Dedifferentiated amniotic fluid mesenchymal stem cell (primary cell): Measurements from ENCODE around the gene CDK6.

Source experiments
- DNase-seq: peaks from one replicate; pipeline ENCODE4 v3.0.0-alpha.2; 2016; ENCODE audit errors: extremely low spot score

Gene CDK6

DNA sequence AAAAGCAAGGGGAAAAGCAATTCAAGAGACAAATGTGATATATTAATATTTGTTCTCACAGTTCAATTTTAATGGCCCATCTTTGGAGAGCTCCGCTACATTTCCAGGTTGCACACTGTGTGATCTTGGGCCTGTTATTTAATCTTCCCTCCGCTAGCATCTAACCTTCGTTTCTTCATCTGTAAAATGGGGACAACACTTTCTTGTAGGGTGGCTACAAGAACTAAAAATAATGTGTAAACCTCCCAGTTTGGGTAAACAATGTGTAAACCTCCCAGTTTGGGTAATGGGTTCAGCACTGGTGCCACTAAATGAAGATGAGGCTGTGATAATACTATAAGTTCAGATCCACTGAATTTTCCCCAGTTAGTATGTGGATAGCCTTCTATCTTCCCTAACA, 99.5 kb downstream of the CDK6 start:
- no peak for DNase-seq

DNA sequence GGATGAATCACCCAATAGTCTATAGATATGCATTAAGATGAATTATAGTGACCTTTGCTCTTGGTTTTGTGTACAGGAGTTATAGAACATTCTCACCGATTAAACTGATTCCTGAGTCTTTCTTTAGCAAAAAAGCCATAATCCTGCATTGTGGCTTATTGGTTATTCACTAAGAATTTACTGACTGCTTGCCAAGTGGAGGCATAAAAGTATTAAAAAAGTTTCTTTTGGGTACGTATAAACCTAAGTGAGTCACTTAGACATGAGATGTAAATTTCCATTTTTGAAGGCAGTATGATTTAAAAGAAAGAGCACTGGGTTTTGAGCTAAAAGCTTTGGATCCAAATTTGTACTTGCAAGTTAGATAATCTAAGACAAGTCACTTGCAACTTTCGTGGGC, 100.7 kb downstream of the CDK6 start:
- DNase-seq: peak; percentile 68

DNA sequence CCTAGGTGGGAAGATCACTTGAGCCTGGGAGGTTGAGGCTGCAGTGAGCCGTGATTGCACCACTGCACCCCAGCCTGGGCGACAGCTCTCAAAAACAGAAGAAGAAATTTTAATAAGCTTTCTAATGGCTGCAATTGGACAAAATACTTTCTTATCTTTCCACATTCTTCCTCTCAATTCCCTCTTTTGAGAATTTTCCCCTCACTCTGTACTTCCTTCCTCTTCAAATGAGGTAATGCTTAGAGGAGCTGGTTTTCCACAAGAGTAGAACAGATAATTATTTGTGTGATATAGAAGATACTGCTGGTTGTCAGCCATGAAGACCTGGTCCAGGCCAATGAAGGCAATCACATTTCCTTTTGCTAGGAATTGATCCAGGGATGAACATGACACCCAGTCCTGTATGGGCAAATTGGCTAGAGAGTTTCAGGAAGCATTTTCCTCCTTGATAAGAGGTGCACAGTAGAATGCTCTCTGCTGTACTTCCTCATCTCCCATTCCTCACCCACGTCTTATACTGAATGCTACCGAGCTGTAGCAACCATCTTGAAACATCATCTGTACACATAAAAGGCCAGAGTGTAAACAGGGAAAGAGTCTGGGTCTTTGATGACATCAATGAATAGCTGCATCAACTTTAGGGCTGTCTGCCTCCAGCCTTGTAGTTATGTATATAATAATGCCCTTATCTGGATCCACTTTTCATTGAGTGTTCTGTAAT, 103.9 kb downstream of the CDK6 start:
- no peak for DNase-seq

DNA sequence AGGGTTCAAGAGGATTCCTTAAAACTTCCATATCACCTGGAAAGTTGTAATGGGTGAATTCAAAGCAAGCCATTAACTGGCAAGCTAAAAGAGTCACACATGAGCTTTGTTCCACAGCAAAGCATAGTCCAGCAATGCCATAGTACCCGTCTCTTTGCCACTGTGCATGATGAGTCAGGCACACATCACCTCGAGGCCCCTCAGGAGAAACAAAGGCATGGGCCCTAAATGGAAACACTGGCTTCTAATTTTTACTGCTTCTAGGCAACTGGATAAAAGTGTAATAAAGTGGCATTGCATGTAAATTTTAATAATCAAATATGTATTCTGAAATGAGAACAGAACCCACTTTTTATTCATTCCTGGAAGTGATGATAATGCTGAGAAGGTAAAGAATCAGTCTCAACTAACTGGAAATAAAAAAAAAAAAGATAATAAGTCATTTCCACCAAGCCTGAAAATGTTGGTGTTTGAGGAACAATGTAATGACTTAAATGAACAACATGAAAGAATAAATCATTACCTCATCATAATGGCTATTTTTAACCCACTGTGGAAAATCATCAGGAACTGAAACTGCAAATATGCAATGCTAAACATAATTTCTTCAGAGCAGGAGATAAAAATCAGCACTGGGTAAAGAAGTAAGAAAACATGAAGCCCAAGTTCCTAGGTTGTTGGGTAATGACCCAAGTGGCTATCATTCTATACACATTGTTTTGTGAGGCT, 104.9 kb downstream of the CDK6 start:
- no peak for DNase-seq

DNA sequence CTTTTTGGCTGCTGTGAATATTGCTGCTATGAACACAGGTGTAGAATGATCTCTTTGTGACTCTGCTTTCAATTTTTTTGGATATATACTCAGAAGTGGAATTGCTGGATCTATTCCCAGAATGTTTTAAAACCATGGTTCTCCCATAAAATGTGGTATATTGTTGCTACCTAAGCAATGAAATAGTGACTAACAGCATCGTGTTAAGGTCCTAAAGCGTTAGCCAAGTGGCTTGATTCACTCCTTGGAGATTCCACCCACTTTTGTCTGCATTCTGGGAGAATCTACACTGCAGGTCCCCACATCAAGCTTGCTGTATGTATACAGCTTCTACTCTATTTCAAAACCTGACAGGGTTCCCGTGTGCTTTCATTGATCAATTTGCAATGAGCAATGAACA, 105.6 kb downstream of the CDK6 start:
- DNase-seq: no peak

DNA sequence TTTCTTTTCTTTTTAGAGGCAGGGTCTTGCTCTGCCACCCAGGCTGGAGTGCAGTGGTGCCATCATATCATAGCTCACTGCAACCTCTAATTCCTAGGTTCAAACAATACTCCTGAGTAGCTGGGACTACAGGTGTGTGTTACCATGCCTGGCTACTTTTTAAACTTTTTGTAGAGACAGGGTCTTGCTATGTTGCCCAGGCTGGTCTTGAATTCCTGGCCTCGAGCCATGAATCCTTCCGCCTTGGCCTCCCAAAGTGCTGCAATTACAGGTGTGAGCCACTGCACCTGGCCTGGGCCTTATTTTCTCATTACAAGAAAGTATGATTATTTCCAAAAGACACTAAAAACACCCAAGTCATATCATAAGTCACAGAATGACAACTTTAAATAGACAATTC, 106.6 kb downstream of the CDK6 start:
- DNase-seq: no peak

DNA sequence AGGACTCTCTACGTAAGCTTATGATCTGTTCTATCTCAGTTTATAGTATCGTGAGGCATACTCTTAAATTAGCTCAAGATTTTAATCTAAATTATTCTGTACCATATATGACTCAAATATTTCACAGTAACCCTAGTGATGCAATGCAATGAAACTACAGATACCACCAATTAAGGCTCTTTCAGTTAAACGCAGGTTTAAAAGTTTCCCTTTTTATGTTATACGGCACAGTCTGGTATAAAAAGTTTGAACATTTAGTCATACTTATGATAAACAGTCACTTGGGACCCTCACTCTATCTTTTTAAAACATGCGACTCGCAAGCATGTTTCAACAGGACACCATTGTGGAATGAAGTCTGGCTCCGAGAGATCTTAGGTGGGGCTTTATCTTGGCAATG, 107.2 kb downstream of the CDK6 start:
- DNase-seq: no peak

DNA sequence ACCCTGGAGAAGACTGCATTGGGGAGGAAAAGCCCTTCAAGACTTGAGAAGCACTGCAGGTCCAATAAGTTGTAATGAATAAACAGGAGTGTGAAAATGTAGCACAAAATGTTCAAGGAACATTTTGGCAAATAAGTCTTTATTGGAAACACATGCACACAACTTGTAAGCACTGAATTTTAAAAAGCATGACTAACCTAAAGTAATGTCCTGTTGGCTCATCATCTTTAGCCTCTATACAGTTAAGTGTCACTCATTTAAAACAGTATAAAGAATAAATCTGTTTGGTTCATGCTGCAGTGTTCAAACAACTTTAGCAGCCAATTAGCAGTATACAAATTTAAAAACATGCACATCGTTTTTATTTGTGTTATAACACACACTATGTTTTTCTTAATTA, 108.6 kb downstream of the CDK6 start:
- DNase-seq: no peak

DNA sequence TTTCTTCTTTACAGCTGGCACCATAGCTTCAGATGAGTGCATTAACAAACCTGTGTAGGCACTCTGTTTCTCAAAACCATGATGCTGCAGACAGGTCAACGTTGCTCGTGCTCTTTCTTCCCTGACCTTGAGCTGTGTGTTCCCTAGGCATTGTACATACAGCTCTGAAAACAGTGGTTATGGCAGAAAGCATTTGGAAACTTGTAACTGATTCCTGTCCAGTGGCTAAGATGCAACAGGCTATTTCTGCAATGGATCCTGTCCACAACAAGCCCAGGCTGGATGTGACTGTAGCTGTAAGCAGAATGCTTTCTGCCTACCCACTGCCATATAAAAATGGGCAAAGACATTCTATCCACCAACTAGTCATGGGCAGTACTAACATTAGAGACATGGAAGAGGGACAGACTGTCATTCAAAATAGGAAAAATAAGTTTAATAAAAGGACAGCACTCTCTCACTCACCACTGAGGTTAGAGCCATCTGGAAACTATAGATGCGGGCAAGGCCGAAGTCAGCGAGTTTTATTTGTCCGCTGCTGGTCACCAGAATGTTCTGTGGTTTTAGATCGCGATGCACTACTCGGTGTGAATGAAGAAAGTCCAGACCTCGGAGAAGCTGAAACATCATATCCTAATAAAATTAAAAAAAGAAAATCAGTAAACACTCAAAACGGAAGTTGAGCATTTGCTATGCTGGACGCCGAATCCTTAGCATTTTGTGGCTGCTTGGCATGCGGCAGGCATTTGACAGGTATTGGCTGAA, 111.0 kb downstream of the CDK6 start:
- DNase-seq: no peak

DNA sequence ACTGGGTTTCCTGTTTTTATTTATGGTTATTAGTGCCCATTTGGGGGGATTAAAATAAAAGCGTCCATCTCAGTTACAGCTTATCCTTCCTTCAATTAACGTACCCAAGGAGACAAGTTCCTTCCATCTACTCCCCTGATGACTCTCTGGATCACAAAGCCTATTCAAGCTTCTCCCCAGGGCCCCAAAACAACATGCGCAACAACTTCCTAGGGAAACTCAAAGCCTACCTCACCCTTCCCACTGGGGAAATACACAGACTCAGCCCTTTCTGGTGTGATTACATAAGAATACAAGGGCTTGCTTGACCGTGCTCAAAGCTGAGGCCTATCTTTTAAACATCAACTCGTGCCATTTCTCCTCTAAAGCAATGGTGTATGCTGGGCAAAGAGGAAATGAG, 112.4 kb downstream of the CDK6 start:
- DNase-seq: no peak

DNA sequence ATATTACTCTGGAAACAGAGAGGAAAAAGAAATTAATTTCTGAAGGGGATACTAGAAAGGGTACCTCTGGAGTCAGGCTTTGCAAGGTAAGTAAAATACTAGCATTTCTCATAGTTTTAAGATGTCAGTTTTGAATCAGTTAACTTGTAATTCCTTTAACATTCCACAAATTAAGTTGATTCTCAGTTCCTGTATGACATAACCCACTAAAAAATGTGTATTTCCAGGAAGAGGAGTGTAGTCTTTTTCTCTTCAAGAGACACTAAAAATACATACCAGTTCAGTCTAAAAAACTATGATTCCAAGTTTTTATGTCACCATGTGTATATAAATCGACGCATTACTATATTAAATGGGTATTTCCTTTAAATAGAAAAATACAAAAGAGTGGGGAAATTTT, 113.2 kb downstream of the CDK6 start:
- DNase-seq: peak; percentile 65

DNA sequence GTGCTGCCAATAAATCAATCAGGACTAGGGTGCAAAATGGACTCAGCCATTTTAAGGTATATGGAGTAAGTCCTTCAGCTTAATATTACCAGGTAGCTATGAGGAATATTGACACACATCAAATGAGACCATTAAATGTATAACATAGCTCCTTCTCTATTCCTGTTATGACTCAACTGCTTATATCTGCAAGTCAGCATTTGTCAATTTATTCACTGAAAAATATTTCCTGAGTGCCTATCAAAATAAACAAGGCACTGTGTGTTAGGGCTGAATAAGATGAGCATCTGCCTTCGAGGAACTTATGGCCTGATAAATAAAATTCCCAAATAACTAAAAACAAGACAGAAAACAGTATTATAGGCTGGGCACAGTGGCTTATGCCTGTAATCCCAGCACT, 113.8 kb downstream of the CDK6 start:
- DNase-seq: no peak

DNA sequence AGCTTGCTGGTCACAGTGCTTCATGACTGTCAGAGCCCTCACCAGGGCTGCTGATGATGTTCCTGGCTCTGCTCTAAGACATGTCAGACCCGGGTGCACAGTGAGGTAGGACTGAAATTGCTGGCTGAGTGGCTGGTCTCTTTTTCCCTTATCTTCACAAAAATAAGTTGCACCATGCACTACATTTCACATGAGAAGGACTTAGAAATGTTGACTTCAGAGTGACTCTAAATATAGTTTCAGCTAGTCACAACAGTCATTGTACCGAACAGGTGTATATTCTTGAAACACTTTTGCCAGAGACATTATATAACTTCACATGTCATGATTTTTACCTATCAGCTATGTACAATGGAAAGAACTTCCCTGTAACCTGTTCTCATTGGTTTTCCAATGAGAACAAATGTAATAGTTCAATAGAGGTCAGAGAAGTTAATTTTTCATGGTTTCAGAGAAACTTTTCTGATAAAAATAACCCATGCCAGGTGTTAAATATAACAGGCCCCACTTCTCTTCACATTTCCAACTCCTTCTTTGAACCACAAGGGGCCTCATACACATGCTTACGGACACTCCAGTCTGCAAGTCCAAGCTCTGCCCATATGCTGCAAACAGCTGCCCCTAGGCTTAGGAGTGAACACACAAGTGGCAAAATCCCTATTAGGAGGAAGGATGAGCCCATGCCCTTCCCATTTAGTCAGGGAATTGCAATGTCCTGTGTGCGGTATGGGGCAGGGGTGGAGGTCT, 115.6 kb downstream of the CDK6 start:
- no peak for DNase-seq

DNA sequence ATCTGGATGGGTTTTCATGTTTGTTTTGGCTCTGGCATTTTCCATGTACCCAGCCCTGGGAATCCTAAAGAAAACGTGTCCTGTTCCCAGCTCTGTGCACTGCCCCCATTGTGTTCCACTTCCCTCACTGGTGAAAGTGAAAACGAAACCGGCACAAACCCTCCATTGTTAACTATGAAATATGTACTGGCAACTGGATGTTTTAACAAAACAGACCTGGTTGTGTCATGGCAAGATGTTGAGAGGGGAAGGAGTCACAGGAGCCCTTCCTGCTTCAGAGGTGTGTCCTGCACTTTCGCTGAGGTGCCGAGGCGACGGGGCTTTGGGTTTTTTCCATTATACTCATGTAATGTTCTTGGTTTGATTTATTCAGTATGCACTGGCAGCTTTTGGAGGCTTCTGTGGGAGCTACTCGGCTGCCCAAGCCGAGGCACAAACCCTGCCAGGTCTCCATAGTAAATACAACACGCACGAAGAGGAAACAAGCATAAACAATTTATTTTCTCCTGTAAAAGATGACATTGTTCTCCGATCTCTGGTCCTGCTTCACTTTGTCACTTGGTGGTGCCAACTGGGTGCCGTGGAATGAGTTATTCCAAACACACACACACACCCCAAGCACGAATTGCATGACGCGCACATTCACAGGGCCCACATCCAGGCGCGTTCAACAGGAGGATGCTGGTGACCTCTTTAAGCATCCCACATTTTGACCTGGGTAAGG, 118.2 kb downstream of the CDK6 start:
- peak; percentile 74 for DNase-seq

DNA sequence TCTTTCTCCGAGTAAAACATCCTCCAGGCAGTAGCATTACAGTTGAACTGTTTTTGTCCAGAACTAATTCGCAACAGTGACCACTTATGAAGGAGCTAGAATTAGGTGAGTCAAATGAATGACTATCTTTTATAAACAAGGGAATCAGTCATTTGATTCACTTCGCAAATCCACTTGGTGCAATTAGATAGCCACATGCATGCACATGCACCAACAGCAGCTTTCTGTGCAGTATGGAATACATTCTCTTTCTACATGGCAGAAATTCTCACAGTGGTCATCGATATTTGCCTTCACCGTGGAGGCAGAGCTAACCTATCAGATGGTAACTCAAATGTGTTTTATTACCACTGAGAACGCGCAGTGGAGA, 118.8 kb downstream of the CDK6 start:
- DNase-seq: no peak

DNA sequence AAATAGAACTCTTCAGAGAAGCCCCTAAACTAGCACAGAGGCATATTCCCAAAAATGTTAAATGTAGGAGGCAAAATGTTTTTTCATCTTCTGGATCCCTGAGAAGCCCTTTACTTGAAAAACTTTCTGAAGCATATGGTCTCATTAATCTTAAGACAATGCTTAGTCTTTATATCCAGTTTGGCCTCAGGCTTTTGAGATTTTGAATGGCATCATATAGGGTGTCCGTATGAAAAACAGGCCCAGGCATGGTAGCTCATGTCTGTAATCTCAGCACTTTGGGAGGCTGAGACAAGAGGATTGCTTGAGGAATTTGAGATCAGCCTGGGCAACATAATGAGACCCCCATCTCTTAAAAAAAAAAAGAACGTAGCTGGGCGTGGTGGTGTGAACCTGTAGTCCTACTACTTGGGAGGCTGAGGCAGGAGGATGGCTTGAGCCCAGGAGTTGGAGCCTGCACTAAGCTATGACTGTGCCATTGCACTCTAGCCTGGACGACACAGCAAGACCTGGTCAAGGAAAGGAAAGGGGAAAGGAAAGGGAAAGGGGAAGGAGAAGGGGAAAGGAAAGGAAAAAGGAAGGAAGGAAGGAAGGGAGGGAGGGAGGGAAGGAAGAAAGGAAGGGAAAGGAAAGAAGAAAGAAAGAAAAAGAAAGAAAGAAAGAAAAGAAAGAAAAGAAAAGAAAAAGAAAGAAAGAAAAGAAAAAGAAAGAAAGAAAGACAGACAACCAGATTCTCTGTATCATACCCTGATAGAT, 119.4 kb downstream of the CDK6 start:
- DNase-seq: no peak

DNA sequence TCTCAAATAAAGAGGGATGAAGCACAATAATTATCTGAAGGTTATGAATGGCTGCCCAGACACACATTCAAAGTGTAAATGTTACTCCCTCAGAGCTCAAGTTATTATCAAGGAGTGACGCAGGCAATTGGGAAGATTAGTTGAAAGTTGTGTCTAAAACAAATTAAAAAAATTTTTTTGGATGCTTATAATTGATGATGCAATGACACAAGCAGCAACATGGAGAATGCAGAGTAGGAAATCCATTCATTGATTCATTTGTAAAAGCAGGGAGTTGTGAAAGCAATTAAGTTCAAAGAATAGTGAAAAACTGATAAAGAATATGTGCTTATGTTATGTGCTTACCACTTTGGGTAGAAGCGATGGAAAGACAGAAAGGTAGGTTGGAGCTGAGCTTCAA, 120.4 kb downstream of the CDK6 start:
- no peak for DNase-seq

DNA sequence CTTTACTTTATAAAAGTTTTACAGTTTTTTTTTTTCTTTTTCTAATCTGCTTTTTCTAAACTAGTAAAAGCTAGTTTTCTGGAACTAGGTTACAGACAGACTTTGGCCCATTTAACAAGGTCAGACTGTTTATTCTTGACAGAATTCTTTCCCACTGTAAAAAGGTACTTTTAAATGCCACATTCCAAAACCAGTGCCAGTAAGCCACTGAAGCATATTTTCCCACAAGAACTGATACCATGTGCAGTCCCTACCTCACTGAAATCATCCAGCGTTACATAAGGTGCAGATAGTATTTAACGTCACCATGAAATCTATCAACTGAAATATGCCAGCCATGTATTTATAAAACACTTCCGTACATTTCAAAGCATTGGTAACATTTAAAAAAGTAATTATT, 121.6 kb downstream of the CDK6 start:
- no peak for DNase-seq

DNA sequence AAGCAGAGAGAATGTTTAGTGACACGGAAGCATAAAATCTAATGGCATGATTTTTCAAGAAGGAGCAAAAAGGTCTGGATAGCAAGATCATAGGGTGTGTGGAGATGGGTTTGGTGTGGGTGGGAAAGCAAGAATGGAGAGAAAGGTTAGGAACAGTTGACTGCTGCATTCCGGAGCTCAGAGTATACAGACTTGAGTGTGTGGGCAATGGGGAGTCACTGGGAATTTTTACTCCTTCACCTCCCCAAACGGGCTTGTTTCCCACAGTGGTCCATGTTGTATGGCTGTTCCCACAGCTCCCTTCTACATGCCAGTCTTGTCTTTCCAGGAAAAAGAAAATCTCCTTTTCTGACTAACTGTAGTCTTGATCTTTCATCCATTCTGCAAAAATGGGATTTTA, 122.1 kb downstream of the CDK6 start:
- DNase-seq: no peak

DNA sequence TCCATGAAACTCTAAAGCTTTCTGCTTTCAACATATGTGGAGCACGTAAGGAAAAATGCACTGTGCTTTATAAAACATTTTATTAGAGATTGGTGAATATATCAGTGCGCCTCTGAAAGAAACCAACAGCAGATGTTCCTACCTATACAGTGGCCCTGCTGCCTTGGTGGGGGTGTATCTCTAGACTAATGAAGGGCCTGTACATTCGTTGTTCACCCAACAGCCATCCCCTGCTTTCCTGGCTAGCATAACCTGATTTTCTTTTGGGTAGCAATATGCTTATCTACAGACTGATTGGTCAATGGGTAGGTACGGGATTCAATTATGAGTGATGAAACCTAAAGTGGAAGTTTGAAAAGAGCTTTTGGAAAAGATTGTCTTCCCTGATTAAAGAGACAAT, 126.5 kb downstream of the CDK6 start:
- no peak for DNase-seq

DNA sequence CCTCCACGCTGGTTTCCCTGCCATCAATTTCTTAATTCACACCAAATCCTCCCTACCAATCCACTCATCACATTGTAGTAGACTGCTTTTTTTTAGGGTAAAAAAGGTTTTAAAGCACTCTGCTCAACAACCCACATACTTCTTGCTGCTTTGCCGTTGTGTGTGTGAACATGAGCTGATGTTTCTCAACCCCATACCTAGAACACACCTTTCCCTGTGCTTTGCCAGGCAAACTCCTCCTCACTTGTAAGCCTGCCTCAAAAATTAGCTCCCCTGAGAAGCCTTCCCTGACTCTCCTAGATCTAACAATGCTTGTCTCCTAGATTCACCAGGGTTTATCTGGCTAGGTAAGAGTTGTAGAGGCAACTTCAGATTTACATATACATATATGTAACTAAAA, 127.2 kb downstream of the CDK6 start:
- no peak for DNase-seq
